Activated T-cell treated with anti-CD3 and anti-CD28 coated beads, Interleukin-2, amount 50 U/mL, for 4 hours (primary cell): ENCODE measurements around the gene SUFU. TPM values are rescaled to one million over a fixed set of nuclear protein-coding genes. Genes with fewer than 3 reads are reported as not detected.

ENCODE experiments used
- ATAC-seq, 2 donors: fragments of 200-7000 bp; cut with Tn5 transposase; one replicate each; pipeline ENCODE4 v1.10.0; 2021
- DNase-seq: peaks from one replicate; pipeline ENCODE4 v3.0.0-alpha.2; 2020
- H3K27me3 Mint-ChIP-seq: one replicate; pipeline ENCODE4 v1.8.0; 2021; ENCODE audit warnings: low read depth, mixed read lengths
- H3K36me3 Mint-ChIP-seq: one replicate; pipeline ENCODE4 v1.8.0; 2022; ENCODE audit warnings: mixed read lengths; ENCODE audit not compliant: insufficient read depth
- H3K4me1 Mint-ChIP-seq: one replicate; pipeline ENCODE4 v1.8.0; 2021; ENCODE audit warnings: low read depth, mixed read lengths
- H3K4me3 Mint-ChIP-seq: one replicate; pipeline ENCODE4 v1.8.0; 2021; ENCODE audit warnings: mild to moderate bottlenecking, moderate library complexity, mixed read lengths
- H3K9me3 Mint-ChIP-seq: one replicate; pipeline ENCODE4 v1.8.0; 2021; ENCODE audit warnings: mixed read lengths
- total RNA-seq, 3 donors: library from RNA; stranded (reverse); gene quantifications; one replicate each; pipeline ENCODE4 v1.2.1, GENCODE V29; 2021

SUFU gene
- total RNA-seq, 3 donors from 2014 or later, result 8.7 to 8.8 (median 8.8) TPM

- H3K27me3 Mint-ChIP-seq, result no peaks in the 10 kb centered on the region
- peaks cover 19% of the 10 kb centered on the region for H3K4me1 Mint-ChIP-seq
- no peak for ATAC-seq
- DNase-seq, result no peak
- no peak overlapping the region for H3K4me3 Mint-ChIP-seq
- peaks cover 6% of the 10 kb centered on the region for H3K36me3 Mint-ChIP-seq
- no peaks in the 10 kb centered on the region for H3K9me3 Mint-ChIP-seq
Measured at GRCh38 chr10:102470579-102471546, 32.9 kb upstream of the SUFU start.

- DNase-seq, result peak; percentile 16
- H3K4me3 Mint-ChIP-seq, result no peak overlapping the region
- peak; percentile 71 to 73 for ATAC-seq
- no peaks in the 10 kb centered on the region for H3K9me3 Mint-ChIP-seq
- H3K27me3 Mint-ChIP-seq, result no peaks in the 10 kb centered on the region
- peaks cover 27% of the 10 kb centered on the region for H3K4me1 Mint-ChIP-seq
- peaks cover 7% of the 10 kb centered on the region for H3K36me3 Mint-ChIP-seq
Measured at GRCh38 chr10:102473445-102474331, 30.1 kb upstream of the SUFU start.

GRCh38 chr10:102475451-102476040, 28.2 kb upstream of the SUFU start:
- Mint-ChIP-seq H3K4me3 (no peak overlapping the region), H3K9me3 (no peaks in the 10 kb centered on the region), H3K27me3 (no peaks in the 10 kb centered on the region), H3K36me3 (peaks cover 6% of the 10 kb centered on the region), H3K4me1 (peaks cover 32% of the 10 kb centered on the region)
- ATAC-seq (no peak), DNase-seq (no peak)

- H3K4me3 Mint-ChIP-seq, result no peak overlapping the region
- ATAC-seq (no peak), DNase-seq (no peak)
- H3K9me3 Mint-ChIP-seq, result no peaks in the 10 kb centered on the region
- no peaks in the 10 kb centered on the region for H3K27me3 Mint-ChIP-seq
- H3K36me3 Mint-ChIP-seq, result peaks cover 8% of the 10 kb centered on the region
- peaks cover 32% of the 10 kb centered on the region for H3K4me1 Mint-ChIP-seq
Measured at GRCh38 chr10:102476466-102477141, 27.2 kb upstream of the SUFU start.

GRCh38 chr10:102479651-102480050, 24.1 kb upstream of the SUFU start:
- Mint-ChIP-seq H3K36me3 (peaks cover 19% of the 10 kb centered on the region), H3K4me1 (peaks cover 16% of the 10 kb centered on the region), H3K27me3 (no peaks in the 10 kb centered on the region), H3K9me3 (no peaks in the 10 kb centered on the region), H3K4me3 (no peak overlapping the region)
- ATAC-seq, result no peak
- DNase-seq, result no peak

- Mint-ChIP-seq H3K27me3 (no peaks in the 10 kb centered on the region), H3K4me3 (no peak overlapping the region), H3K36me3 (peaks cover 19% of the 10 kb centered on the region), H3K4me1 (peaks cover 13% of the 10 kb centered on the region), H3K9me3 (no peaks in the 10 kb centered on the region)
- DNase-seq, result no peak
- ATAC-seq, result no peak
Measured at GRCh38 chr10:102480396-102480795, 23.4 kb upstream of the SUFU start.

GRCh38 chr10:102484021-102484420, 19.8 kb upstream of the SUFU start:
- no peaks in the 10 kb centered on the region for H3K9me3 Mint-ChIP-seq
- DNase-seq, result no peak
- no peak overlapping the region for H3K4me3 Mint-ChIP-seq
- H3K27me3 Mint-ChIP-seq, result no peaks in the 10 kb centered on the region
- ATAC-seq, result no peak
- H3K4me1 Mint-ChIP-seq, result peaks cover 2% of the 10 kb centered on the region
- peaks cover 28% of the 10 kb centered on the region for H3K36me3 Mint-ChIP-seq

GRCh38 chr10:102485093-102485784, 18.5 kb upstream of the SUFU start:
- no peaks in the 10 kb centered on the region for H3K4me1 Mint-ChIP-seq
- ATAC-seq, result no peak
- no peak overlapping the region for H3K4me3 Mint-ChIP-seq
- H3K36me3 Mint-ChIP-seq, result peaks cover 31% of the 10 kb centered on the region
- no peak for DNase-seq
- H3K9me3 Mint-ChIP-seq, result no peaks in the 10 kb centered on the region
- H3K27me3 Mint-ChIP-seq, result no peaks in the 10 kb centered on the region

- Mint-ChIP-seq H3K36me3 (peaks cover 8% of the 10 kb centered on the region), H3K4me1 (peaks cover 9% of the 10 kb centered on the region), H3K4me3 (no peak overlapping the region), H3K9me3 (no peaks in the 10 kb centered on the region), H3K27me3 (no peaks in the 10 kb centered on the region)
- DNase-seq, result no peak
- no peak for ATAC-seq
Measured at GRCh38 chr10:102491136-102491535, 12.6 kb upstream of the SUFU start.

- Mint-ChIP-seq H3K4me1 (peaks cover 12% of the 10 kb centered on the region), H3K9me3 (no peaks in the 10 kb centered on the region), H3K36me3 (peaks cover 6% of the 10 kb centered on the region), H3K27me3 (no peaks in the 10 kb centered on the region), H3K4me3 (no peak overlapping the region)
- DNase-seq, result no peak
- no peak for ATAC-seq
Measured at GRCh38 chr10:102492344-102492939, 11.3 kb upstream of the SUFU start.

- Mint-ChIP-seq H3K27me3 (no peaks in the 10 kb centered on the region), H3K4me3 (no peak overlapping the region), H3K9me3 (no peaks in the 10 kb centered on the region), H3K36me3 (peaks cover 4% of the 10 kb centered on the region), H3K4me1 (peaks cover 12% of the 10 kb centered on the region)
- no peak for DNase-seq
- no peak for ATAC-seq
Measured at GRCh38 chr10:102492983-102493382, 10.8 kb upstream of the SUFU start.

GRCh38 chr10:102493771-102494170, 10.0 kb upstream of the SUFU start:
- Mint-ChIP-seq H3K4me1 (peaks cover 18% of the 10 kb centered on the region), H3K27me3 (no peaks in the 10 kb centered on the region), H3K4me3 (no peak overlapping the region), H3K36me3 (peaks cover 3% of the 10 kb centered on the region), H3K9me3 (no peaks in the 10 kb centered on the region)
- ATAC-seq, result no peak
- DNase-seq, result no peak

- Mint-ChIP-seq H3K4me3 (no peak overlapping the region), H3K27me3 (no peaks in the 10 kb centered on the region), H3K36me3 (peaks cover 7% of the 10 kb centered on the region), H3K9me3 (no peaks in the 10 kb centered on the region), H3K4me1 (peaks cover 34% of the 10 kb centered on the region)
- DNase-seq (no peak), ATAC-seq (no peak)
Measured at GRCh38 chr10:102497545-102497944, 6.2 kb upstream of the SUFU start.
